Measurements from ENCODE around the gene TNFRSF21. TPM values are rescaled to one million over a fixed set of nuclear protein-coding genes. Genes with fewer than 3 reads are reported as not detected.
A peak's percentile ranks its signal among the peaks of the same experiment; 100 is the strongest.

The TNFRSF21 gene
- total and polyA plus RNA-seq, 2 donors = 10.7 to 30.2 TPM

- Histone ChIP-seq H3K36me3 (ENCODE audit: control insufficient read depth in 2 of 2, insufficient read depth in 2 of 2, low read length in 1 of 2) (peaks cover 5 to 8% of the 10 kb centered on the region in 2 donors), H3K4me1 (ENCODE audit: control insufficient read depth in 2 of 2, insufficient read depth in 2 of 2, low read length in 2 of 2) (peaks cover 4 to 7% of the 10 kb centered on the region in 2 donors), H3K9me3 (ENCODE audit: control insufficient read depth in 2 of 2, insufficient read depth in 1 of 2, low read length in 1 of 2) (no peaks in the 10 kb centered on the region), H3K27ac (ENCODE audit: low read depth in 1 of 2, low read length in 1 of 2) (no peak overlapping the region), H3K27me3 (ENCODE audit: control insufficient read depth in 2 of 2, insufficient read depth in 1 of 2, low read length in 1 of 2) (no peaks in the 10 kb centered on the region), H3K4me3 (ENCODE audit: low read length in 2 of 2) (no peak overlapping the region)
- DNase-seq (ENCODE audit: low read depth in 6 of 9, low spot score in 9 of 9) = no peak
- WGBS = 98% methylated on average over 2 of the region's 2 CpGs
Observed at GRCh38 chr6:47265971-47266370, 43.7 kb downstream of the TNFRSF21 start.

GRCh38 chr6:47264775-47265184 is 44.9 kb downstream of the TNFRSF21 start:
- DNase-seq (ENCODE audit: low read depth in 6 of 9, low spot score in 9 of 9) = no peak
- Histone ChIP-seq H3K4me1 (ENCODE audit: control insufficient read depth in 2 of 2, insufficient read depth in 2 of 2, low read length in 2 of 2) (peaks cover 4 to 7% of the 10 kb centered on the region in 2 donors), H3K4me3 (ENCODE audit: low read length in 2 of 2) (no peak overlapping the region), H3K27me3 (ENCODE audit: control insufficient read depth in 2 of 2, insufficient read depth in 1 of 2, low read length in 1 of 2) (no peaks in the 10 kb centered on the region), H3K36me3 (ENCODE audit: control insufficient read depth in 2 of 2, insufficient read depth in 2 of 2, low read length in 1 of 2) (peaks cover 5 to 7% of the 10 kb centered on the region in 2 donors), H3K9me3 (ENCODE audit: control insufficient read depth in 2 of 2, insufficient read depth in 1 of 2, low read length in 1 of 2) (no peaks in the 10 kb centered on the region), H3K27ac (ENCODE audit: low read depth in 1 of 2, low read length in 1 of 2) (no peak overlapping the region)
- 94% methylated on average over 3 of the region's 3 CpGs for WGBS

GRCh38 chr6:47263268-47263667 is 46.4 kb downstream of the TNFRSF21 start:
- Histone ChIP-seq H3K36me3 (ENCODE audit: control insufficient read depth in 2 of 2, insufficient read depth in 2 of 2, low read length in 1 of 2) (peaks cover 5 to 7% of the 10 kb centered on the region in 2 donors), H3K4me3 (ENCODE audit: low read length in 2 of 2) (no peak overlapping the region), H3K27ac (ENCODE audit: low read depth in 1 of 2, low read length in 1 of 2) (no peak overlapping the region), H3K9me3 (ENCODE audit: control insufficient read depth in 2 of 2, insufficient read depth in 1 of 2, low read length in 1 of 2) (no peaks in the 10 kb centered on the region), H3K4me1 (ENCODE audit: control insufficient read depth in 2 of 2, insufficient read depth in 2 of 2, low read length in 2 of 2) (peaks cover 10 to 12% of the 10 kb centered on the region in 2 donors), H3K27me3 (ENCODE audit: control insufficient read depth in 2 of 2, insufficient read depth in 1 of 2, low read length in 1 of 2) (no peaks in the 10 kb centered on the region)
- no peak for DNase-seq (ENCODE audit: low read depth in 6 of 9, low spot score in 9 of 9)
- WGBS = 96% methylated on average over 4 of the region's 4 CpGs

- Histone ChIP-seq H3K27me3 (ENCODE audit: control insufficient read depth in 2 of 2, insufficient read depth in 1 of 2, low read length in 1 of 2) (no peaks in the 10 kb centered on the region), H3K9me3 (ENCODE audit: control insufficient read depth in 2 of 2, insufficient read depth in 1 of 2, low read length in 1 of 2) (no peaks in the 10 kb centered on the region), H3K36me3 (ENCODE audit: control insufficient read depth in 2 of 2, insufficient read depth in 2 of 2, low read length in 1 of 2) (peaks cover 5 to 7% of the 10 kb centered on the region in 2 donors), H3K4me1 (ENCODE audit: control insufficient read depth in 2 of 2, insufficient read depth in 2 of 2, low read length in 2 of 2) (peaks cover 10 to 12% of the 10 kb centered on the region in 2 donors), H3K4me3 (ENCODE audit: low read length in 2 of 2) (no peak overlapping the region), H3K27ac (ENCODE audit: low read depth in 1 of 2, low read length in 1 of 2) (no peak overlapping the region)
- DNase-seq (ENCODE audit: low read depth in 6 of 9, low spot score in 9 of 9) = no peak
- 93% methylated on average over 1 of the region's 1 CpG for WGBS
Observed at GRCh38 chr6:47262231-47262630, 47.5 kb downstream of the TNFRSF21 start.

GRCh38 chr6:47261191-47261590 is 48.5 kb downstream of the TNFRSF21 start:
- no peak overlapping the region for H3K27ac ChIP-seq (ENCODE audit: low read depth in 1 of 2, low read length in 1 of 2)
- no peak overlapping the region for H3K4me3 ChIP-seq (ENCODE audit: low read length in 2 of 2)
- H3K27me3 ChIP-seq (ENCODE audit: control insufficient read depth in 2 of 2, insufficient read depth in 1 of 2, low read length in 1 of 2) = no peaks in the 10 kb centered on the region
- no peak for DNase-seq (ENCODE audit: low read depth in 6 of 9, low spot score in 9 of 9)
- H3K36me3 ChIP-seq (ENCODE audit: control insufficient read depth in 2 of 2, insufficient read depth in 2 of 2, low read length in 1 of 2) = peaks cover 5 to 7% of the 10 kb centered on the region in 2 donors
- no peaks in the 10 kb centered on the region for H3K9me3 ChIP-seq (ENCODE audit: control insufficient read depth in 2 of 2, insufficient read depth in 1 of 2, low read length in 1 of 2)
- 98% methylated on average over 1 of the region's 1 CpG for WGBS
- peaks cover 9 to 11% of the 10 kb centered on the region in 2 donors for H3K4me1 ChIP-seq (ENCODE audit: control insufficient read depth in 2 of 2, insufficient read depth in 2 of 2, low read length in 2 of 2)

GRCh38 chr6:47260021-47260420 is 49.7 kb downstream of the TNFRSF21 start:
- Histone ChIP-seq H3K36me3 (ENCODE audit: control insufficient read depth in 2 of 2, insufficient read depth in 2 of 2, low read length in 1 of 2) (peaks cover 5 to 7% of the 10 kb centered on the region in 2 donors), H3K27me3 (ENCODE audit: control insufficient read depth in 2 of 2, insufficient read depth in 1 of 2, low read length in 1 of 2) (no peaks in the 10 kb centered on the region), H3K4me1 (ENCODE audit: control insufficient read depth in 2 of 2, insufficient read depth in 2 of 2, low read length in 2 of 2) (peaks cover 9 to 14% of the 10 kb centered on the region in 2 donors), H3K9me3 (ENCODE audit: control insufficient read depth in 2 of 2, insufficient read depth in 1 of 2, low read length in 1 of 2) (no peaks in the 10 kb centered on the region), H3K4me3 (ENCODE audit: low read length in 2 of 2) (no peak overlapping the region), H3K27ac (ENCODE audit: low read depth in 1 of 2, low read length in 1 of 2) (no peak overlapping the region)
- no peak for DNase-seq (ENCODE audit: low read depth in 6 of 9, low spot score in 9 of 9)
- 70% methylated on average over 4 of the region's 4 CpGs for WGBS

GRCh38 chr6:47258724-47259347 is 50.9 kb downstream of the TNFRSF21 start:
- H3K9me3 ChIP-seq (ENCODE audit: control insufficient read depth in 2 of 2, insufficient read depth in 1 of 2, low read length in 1 of 2) = no peaks in the 10 kb centered on the region
- H3K27me3 ChIP-seq (ENCODE audit: control insufficient read depth in 2 of 2, insufficient read depth in 1 of 2, low read length in 1 of 2) = no peaks in the 10 kb centered on the region
- H3K4me1 ChIP-seq (ENCODE audit: control insufficient read depth in 2 of 2, insufficient read depth in 2 of 2, low read length in 2 of 2) = peaks cover 13 to 20% of the 10 kb centered on the region in 2 donors
- H3K4me3 ChIP-seq (ENCODE audit: low read length in 2 of 2) = no peak overlapping the region
- peaks cover 0 to 10% of the 10 kb centered on the region in 2 donors for H3K36me3 ChIP-seq (ENCODE audit: control insufficient read depth in 2 of 2, insufficient read depth in 2 of 2, low read length in 1 of 2)
- 16% methylated on average over 3 of the region's 3 CpGs for WGBS
- DNase-seq (ENCODE audit: low read depth in 6 of 9, low spot score in 9 of 9) = no peak
- peak overlapping the region in 1 of 2 donors; percentile 31 for H3K27ac ChIP-seq (ENCODE audit: low read depth in 1 of 2, low read length in 1 of 2)

GRCh38 chr6:47256981-47257730 is 52.5 kb downstream of the TNFRSF21 start:
- Histone ChIP-seq H3K4me1 (ENCODE audit: control insufficient read depth in 2 of 2, insufficient read depth in 2 of 2, low read length in 2 of 2) (peaks cover 23 to 33% of the 10 kb centered on the region in 2 donors), H3K9me3 (ENCODE audit: control insufficient read depth in 2 of 2, insufficient read depth in 1 of 2, low read length in 1 of 2) (no peaks in the 10 kb centered on the region), H3K36me3 (ENCODE audit: control insufficient read depth in 2 of 2, insufficient read depth in 2 of 2, low read length in 1 of 2) (peaks cover 0 to 10% of the 10 kb centered on the region in 2 donors), H3K27ac (ENCODE audit: low read depth in 1 of 2, low read length in 1 of 2) (no peak overlapping the region), H3K27me3 (ENCODE audit: control insufficient read depth in 2 of 2, insufficient read depth in 1 of 2, low read length in 1 of 2) (no peaks in the 10 kb centered on the region), H3K4me3 (ENCODE audit: low read length in 2 of 2) (no peak overlapping the region)
- 97% methylated on average over 6 of the region's 6 CpGs for WGBS
- no peak for DNase-seq (ENCODE audit: low read depth in 6 of 9, low spot score in 9 of 9)

GRCh38 chr6:47256361-47256760 is 53.3 kb downstream of the TNFRSF21 start:
- Histone ChIP-seq H3K4me3 (ENCODE audit: low read length in 2 of 2) (no peak overlapping the region), H3K27ac (ENCODE audit: low read depth in 1 of 2, low read length in 1 of 2) (no peak overlapping the region), H3K27me3 (ENCODE audit: control insufficient read depth in 2 of 2, insufficient read depth in 1 of 2, low read length in 1 of 2) (no peaks in the 10 kb centered on the region), H3K9me3 (ENCODE audit: control insufficient read depth in 2 of 2, insufficient read depth in 1 of 2, low read length in 1 of 2) (no peaks in the 10 kb centered on the region), H3K36me3 (ENCODE audit: control insufficient read depth in 2 of 2, insufficient read depth in 2 of 2, low read length in 1 of 2) (peaks cover 0 to 8% of the 10 kb centered on the region in 2 donors), H3K4me1 (ENCODE audit: control insufficient read depth in 2 of 2, insufficient read depth in 2 of 2, low read length in 2 of 2) (peaks cover 23 to 36% of the 10 kb centered on the region in 2 donors)
- 96% methylated on average over 1 of the region's 1 CpG for WGBS
- no peak for DNase-seq (ENCODE audit: low read depth in 6 of 9, low spot score in 9 of 9)
